ENCODE results near the gene IMMP1L.
A peak's percentile ranks its signal among the peaks of the same experiment; 100 is the strongest.
"Not testable (repeated sequence)": the region's sequence is repeated elsewhere in the genome, so short reads cannot be mapped to it uniquely, and the experiment has no call there.

Gene IMMP1L, protein sequence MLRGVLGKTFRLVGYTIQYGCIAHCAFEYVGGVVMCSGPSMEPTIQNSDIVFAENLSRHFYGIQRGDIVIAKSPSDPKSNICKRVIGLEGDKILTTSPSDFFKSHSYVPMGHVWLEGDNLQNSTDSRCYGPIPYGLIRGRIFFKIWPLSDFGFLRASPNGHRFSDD

DNA sequence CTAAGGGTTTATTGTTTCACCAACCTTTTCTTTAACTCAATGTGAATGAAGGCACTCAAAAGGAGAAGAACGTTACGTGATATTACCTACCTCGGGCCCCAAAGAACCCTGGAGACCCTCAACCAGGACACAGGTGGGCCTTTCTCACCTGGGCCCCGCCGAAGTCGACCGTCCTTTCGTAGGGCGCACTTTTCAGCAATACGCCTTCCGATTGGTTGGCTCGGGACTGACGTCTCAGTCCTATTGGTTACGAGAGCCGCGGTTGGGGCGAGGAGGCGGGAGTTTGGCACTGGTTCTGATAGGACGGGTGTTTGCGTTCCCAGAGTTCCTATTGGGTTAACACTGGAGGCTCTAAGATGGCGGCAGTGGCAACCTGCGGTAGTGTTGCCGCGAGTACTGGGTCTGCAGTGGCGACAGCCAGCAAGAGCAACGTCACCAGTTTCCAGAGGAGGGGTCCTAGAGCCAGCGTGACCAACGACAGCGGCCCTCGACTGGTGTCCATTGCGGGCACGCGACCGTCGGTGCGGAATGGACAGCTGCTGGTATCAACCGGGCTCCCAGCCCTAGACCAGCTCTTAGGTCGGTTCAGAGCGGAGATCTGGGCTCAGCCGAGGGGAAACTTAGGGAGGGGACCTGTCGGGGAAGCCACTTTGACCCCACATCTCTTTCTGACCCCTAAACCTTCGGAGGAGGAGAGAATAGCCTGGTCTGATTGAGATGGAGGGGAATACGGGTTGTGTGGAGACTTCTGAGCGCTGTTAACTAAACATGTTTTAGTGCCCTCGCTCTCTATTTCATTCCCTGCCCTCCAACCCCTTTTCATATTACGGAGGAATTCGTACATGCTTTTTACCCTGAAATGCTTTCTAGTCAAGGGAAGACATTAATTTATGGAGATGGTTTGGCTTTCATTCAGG, at the start of gene IMMP1L, which contains the start of gene ELP4:
Gene IMMP1L, minus strand, starts transcription at position 194 of the 917 bp plus-strand sequence. CDS start 46,346 bp downstream, outside the sequence.
Gene ELP4, plus strand, starts transcription at position 339 of the 917 bp plus-strand sequence. Its CDS starts 18 bp downstream, at position 357.
- peak; percentile 94 for DNase-seq (ENCODE audit: low spot score)

DNA sequence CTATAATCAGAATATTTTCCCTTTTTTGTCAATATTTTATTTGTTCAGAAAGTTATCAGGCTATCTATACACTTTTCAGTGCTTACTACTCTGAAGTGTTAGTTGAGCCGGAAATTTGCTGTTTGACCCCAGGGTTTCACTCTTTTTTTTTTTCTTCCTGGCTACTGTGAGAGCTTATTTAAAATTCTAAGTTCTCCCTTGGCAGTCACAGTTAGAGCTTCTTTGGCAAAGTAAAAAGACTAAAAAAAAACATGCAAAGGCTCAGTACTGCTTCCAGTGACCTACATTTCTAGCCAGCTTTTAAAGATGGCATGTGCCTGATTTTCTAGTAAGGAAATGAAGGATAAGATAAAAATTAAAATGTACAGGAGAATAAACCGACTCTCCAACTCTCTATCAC, 48.6 kb upstream of the IMMP1L start:
- DNase-seq (ENCODE audit: low spot score) = no peak

DNA sequence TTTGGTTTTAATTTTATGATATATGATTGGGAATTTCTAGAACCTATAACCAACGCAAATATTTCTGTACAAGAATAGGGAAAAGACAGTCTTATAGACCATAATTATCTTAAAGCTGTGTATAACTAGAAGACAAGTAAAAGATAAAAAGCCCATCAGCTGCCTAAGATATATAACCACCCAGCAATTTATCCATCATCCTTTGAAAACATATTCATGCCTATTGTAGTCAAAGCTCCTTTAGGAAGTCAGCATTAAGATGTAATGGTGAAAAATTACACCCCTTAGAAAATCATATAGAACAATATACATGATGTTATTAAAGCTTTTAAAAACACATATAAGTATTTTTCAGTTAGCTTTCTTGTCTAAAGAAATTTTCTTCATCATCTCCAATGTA, 46.5 kb upstream of the IMMP1L start:
- no peak for DNase-seq (ENCODE audit: low spot score)

DNA sequence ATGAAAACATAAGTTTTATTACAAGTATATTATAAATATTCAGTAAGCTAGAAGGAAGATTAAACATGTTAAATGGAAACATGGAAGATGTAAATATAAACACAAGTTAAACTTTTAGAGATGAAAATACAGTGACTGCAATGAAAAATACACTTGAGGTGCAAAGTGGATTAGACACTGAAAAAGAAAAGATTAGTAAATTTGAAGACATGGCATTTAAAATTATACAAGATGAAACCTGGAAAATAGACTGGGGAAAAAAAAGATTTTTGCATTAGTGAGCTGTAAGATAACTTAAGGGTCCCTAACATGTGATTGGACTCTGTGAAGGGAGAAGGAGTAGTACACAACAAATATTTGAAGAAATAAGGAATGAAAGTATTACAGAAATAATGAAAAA, 33.4 kb upstream of the IMMP1L start:
- DNase-seq (ENCODE audit: low spot score) = no peak

DNA sequence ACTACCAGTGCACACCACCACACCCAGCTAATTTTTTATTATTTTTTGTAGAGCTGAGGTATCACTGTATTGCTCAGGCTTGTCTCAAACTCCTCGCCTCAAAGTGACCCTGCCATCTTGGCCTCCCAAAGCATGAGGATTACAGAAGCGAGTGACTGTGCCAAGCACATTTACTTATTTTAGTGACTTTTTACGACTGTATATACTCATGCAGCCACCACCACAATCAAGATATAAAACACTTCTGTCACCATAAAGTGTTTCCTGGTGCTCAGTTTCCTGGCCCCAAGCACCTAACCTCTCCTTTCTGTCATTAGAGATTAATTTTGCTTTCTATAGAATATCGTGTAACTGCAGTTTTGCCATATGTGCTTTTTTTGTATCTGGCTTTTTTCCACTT, 26.1 kb upstream of the IMMP1L start:
- DNase-seq (ENCODE audit: low spot score) = no peak

DNA sequence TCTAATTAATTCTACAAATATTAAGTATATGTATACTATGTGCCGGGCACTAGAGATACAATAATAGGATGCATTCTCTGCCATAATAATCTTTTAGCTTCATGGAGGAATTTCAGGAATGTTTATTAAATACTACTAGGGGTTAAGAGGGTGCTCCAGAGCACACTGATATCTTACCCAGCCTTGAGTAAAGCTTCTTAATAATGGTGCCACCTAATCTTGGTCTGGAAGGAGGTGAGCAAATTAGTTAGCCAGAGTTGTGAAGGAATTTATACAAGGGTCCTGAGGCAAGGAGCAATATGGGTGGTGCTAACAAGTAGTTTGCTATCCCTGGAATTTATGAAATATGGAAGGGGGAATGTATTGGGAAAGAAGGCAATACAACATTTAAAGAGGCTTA, 21.9 kb upstream of the IMMP1L start:
- no peak for DNase-seq (ENCODE audit: low spot score)

DNA sequence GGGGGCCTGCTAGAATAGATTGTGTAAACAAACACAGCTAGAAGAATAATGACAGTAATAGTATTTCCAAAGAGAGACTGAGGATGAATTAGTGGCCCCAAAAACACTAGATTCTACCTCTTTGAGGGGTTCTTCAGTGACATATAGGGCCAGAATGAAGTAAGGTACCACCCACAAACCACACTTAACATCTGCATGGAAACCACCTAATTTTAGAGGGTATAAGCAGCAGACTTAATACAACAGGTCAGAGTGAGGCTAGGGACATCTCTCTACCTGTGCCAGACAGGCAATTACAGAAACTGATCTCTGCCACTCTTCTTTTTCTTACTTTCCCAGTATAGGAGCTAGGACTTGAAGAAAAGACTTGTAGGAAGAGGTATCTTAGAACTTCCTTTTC, 20.3 kb upstream of the IMMP1L start:
- no peak for DNase-seq (ENCODE audit: low spot score)

DNA sequence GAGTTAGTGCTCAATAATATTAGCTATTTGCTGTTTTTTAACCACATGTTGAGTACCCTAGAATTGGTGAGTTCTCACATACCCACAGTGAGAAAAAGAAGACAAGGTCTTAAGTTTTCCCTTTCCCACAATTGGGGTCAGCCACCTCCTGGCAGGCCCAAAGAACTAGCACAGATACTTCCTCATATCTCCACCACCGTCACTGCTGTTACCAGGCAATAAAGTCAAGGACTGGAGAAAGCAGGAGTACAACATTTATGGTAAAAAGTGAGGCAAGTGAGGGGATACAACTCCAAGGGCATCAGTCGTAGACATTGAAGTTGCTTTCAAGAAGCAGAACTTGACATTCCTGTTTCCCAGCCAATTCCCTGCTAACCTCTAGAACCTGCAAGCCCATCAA, 19.8 kb upstream of the IMMP1L start:
- DNase-seq (ENCODE audit: low spot score) = no peak

DNA sequence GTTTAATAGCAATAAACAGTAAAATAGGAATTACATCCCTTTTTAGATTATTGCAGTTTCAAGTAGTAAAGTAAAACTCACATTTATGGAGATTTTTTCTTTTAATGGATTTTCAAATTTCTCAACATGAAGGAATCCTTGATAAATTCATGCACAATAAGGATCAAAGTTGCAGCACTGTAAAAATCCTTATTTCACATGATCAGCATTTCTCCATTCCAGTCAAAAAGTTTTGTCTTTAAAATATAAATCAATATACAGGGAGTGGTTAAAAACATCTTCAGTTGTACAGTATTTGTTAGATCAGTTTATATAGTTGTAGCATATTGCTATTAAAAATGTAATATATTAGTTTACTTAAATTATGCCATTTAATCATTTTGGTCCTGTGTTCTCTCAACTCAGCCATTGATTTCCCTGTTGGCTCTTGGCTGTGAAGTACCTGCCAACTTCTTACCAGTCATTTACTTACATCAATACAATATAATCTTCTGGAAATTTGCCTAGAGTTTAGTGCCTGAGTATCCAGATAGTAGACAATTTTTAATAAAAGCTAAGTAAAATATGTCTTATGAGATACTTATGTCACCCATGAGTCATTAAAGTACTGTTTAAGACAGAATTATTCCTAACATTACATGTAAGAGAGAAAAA, 12.2 kb upstream of the IMMP1L start:
- no peak for DNase-seq (ENCODE audit: low spot score)

DNA sequence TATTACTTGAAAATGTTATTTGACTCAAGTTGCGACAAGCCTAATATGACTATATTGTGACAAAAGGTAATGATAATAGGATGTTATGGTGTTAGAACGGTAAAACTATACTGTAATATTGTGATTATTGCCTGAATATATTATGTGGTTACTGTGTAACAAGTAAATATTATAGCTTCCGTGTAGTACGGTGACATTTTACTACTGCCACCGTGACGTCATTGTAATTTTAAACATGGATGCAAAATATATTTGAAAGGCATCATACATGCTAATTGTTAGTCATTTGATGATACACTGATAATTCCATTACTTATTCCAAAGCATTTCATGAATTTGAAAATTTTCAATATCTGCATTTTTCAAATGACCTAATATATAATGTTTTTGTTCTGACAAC, 2.7 kb upstream of the IMMP1L start:
- no peak for DNase-seq (ENCODE audit: low spot score)

DNA sequence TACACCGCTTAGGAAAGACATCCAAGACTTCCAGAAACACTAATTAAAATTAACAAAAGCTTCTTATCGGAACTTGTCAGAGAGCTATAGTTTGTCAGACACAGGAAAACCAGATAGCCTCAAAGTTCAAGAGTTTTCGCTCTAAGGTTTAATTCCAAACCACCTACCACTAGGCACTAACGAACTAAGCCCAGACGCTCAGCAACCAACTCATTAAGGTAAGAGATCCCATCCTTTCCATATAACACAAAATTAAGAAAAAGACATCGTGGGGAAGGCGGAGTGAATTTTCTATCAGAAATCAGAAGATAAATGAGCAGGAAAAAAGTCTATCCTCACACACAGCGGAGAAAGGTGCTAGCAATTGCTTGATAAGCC, 382 bp downstream of the IMMP1L start:
- no peak for DNase-seq (ENCODE audit: low spot score)

DNA sequence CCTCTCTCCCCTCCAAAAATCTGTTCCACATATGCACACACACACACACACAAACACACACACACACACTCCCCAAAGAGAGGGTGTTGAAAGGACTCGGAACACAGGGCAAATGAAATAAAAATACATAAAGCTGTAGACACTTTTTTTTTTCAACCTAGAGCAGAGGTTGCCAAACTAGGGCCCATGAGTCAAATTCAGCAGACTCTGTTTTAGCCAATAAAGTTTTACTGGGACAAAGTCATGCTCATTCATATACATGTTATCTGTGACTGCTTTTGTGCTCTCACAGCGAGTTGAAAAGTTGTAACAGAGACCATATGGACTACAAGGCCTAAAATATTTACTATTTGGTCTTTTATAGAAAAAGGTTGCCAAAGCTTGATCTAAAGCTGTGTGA, 8.9 kb downstream of the IMMP1L start:
- no peak for DNase-seq (ENCODE audit: low spot score)

DNA sequence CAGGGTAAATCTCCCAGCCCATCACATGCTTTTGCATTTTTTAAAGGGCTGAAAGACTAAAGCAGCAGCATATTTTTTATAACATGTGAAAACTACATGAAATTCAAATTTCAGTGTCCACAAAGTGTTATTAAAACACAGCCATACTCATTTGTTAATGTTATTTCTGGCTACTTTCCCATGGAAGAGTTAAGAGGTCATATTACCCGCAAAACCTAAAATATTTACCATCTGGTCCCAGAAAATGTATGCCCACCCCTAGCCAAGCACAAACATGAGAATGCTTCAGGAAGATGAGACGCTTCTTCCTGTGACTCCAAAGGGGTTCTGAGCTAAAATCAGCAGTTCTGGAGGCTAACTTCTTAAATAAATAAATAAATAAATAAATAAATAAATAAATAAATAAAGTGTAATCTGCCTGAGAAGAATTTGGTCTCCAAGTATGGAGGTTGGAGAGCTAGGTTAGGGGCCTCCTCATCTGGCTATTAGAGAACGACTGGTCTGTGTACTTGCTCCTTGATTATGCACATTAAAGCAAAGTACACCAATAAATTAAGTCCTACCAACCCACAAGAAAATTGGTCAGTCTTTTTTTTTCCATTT, 9.7 kb downstream of the IMMP1L start:
- no peak for DNase-seq (ENCODE audit: low spot score)

DNA sequence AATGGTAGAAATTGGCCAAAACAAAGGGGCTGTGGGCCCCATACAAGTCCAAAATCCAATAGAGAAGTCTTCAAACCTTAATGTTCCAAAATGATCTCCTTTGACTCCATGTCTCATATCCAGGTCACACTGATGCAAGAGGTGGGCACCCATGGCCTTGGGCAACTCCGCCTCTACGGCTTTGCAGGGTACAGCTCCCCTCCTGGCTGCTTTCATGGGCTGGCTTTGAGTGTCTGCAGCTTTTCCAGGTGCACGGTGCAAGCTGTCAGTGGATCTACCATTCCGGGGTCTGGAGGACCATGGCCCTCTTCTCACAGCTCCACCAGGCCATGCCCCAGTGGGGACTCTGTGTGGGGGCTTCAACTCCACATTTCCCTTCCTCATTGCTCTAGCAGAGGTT, 15.7 kb downstream of the IMMP1L start:
- DNase-seq (ENCODE audit: low spot score) = not testable (repeated sequence)

DNA sequence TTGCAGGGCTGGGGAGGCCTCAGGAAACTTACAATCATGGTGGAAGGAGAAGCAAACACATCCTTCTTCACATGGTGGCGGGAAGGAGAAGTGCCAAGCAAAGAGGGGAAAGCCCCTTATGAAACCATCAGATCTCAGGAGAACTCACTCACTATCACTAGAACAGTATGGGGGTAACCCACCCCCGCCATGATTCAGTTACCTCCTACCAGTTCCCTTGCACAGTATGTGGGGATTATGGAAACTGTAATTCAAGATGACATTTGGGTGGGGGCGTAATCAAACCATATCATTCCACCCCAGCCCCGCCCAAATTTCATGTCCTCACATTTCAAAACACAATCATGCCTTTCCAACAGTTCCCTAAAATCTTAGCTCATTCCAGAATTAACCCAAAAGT, 16.2 kb downstream of the IMMP1L start:
- DNase-seq (ENCODE audit: low spot score) = no peak

DNA sequence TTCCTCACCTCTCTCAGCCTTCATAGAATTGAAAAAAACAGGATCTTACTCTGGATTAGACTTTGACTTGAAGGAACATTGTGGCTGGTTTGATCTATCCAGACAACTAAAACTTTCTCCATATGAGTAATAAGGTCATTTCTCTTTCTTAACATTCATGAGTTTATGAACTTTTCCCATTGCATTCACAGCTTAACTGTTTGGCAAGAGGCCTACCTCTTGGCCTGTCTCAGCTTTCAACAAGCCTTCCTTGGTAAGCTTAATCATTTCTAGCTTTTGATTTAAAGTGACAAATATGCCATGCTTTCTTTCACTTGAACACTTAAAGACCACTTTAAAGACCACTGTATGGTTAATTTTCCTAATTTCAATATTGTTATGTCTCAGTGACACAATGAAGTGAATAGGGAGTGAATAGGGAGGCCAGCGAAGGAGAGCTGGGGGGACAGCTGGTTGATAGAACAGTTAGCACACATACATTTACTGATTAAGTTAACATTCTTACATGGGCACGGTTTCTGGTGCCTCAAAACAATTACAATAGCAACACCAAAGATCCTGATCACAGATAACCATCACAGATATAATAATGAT, 17.0 kb downstream of the IMMP1L start:
- DNase-seq (ENCODE audit: low spot score) = no peak

DNA sequence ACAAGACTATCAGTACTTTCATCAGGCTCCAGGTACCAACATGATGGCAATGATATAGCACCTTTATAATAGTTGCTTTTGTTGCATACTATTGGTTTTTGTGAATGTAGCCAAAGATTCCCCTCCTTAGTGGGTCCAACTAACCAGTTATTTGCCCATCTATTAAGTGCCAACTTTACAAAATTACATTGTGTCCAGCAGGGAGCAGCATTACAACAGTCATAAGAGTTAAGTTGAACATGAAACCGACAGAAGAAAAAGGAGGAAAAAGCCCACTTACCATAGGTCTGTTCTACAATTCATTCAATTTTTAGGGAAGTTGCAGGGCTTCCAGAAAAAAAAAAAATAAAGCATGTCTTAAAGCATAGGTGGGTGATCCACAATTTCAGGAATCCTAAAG, 21.6 kb downstream of the IMMP1L start:
- peak; percentile 5 for DNase-seq (ENCODE audit: low spot score)

DNA sequence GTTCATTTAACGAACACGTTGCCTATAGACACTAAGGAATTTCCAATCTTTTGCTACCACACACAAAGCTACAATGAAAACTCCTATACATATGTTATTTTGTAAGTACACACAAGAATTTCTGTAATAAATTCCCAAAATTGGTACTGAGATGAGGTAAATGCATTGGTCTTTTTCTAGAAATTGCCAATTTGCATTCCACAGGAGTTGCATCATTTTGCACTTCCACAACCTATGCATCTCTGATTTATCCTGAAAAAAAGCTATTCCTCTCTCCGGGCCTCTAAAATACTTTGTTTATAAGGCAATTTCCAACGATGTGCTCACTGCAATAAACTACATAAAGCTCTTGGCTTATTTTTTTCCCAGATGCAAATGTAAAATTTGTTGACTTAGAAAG, 24.9 kb downstream of the IMMP1L start:
- DNase-seq (ENCODE audit: low spot score) = no peak

DNA sequence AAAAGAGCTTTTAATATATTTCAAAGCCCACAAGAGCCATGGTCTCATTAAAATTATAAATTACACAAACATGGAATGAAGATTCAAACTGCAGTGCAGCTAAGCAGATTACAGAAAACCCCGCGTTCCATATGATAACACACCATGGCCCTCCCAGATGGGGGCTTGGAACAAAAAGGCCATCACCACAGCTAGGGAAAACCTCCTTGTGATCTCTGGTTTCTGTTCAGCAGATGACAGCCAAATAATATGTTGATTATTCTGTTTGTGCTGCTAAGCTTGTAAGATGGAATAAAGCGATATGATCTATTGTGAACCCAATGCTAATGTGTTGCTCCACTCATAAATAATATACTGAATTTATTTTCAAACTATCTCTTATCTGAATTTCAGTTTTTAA, 28.5 kb downstream of the IMMP1L start:
- DNase-seq (ENCODE audit: low spot score) = no peak

DNA sequence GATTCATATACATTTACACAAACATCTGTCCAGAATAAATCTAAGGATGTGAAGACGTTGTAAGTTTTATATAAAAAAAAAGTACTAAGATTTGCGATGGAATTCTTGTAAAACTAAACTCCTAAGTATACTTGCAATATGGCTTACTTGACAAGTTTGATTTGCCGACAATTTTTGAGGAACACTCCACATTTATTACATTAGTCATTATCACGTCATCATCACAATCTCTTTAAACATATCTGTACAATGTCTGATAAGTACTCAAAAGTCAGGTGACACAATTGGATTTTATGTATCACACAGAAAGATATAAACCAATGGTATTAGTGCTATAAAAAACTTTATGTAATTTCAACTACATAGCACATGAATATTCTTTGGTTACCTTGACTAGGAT, 30.4 kb downstream of the IMMP1L start:
- DNase-seq (ENCODE audit: low spot score) = no peak

DNA sequence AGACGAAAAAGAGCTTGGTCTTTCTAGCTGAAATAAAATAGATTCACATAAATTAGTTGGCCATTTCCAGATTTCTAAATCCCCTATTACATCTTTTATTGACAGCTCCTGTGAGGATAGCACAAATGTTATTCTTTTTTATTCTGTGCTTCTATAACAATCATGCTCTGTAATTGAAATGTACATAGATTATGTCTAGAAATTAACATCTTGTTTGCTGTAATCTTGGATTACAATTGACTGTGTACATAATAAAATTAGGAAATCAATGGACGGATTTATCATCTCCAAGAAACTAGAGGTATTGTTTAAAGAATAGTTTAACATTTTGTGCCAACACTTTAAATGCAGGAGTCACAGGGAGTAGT, 31.2 kb downstream of the IMMP1L start:
- no peak for DNase-seq (ENCODE audit: low spot score)

DNA sequence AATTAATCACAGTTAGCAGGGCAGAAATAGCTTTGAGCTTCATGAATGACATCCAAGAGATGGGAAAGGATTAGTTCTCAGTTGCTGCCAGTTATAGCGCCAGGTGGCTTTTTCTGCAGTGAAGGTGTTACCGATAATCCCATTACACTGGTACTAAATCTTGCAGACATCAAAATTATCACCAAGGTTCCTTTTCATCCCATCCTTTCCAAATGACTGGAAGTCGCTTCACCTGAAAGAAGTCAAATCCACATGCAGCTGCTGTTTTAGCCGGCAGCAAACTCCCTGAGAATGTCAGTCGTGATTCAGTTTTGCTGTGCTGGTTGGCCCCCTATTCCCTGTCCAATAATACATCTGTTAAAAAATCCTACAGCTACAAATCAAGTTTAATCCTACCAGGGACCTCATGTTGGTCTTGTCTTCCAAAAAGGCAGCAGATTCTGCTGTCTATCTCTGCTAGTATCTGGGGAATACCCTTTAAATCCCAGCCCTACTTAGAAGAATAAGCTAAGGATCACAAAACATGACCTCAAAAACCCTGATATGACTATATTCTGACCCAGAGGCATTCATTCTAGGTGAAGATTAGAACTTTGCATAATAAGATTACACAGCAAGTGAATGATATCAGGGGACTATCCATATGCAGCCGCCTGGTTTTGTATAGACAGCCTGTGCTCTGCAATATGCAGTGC, 31.7 kb downstream of the IMMP1L start:
- DNase-seq (ENCODE audit: low spot score) = no peak
